IMR-90 (cell line): ENCODE results near the gene HUWE1. TPM values are rescaled to one million over a fixed set of nuclear protein-coding genes. Genes with fewer than 3 reads are reported as not detected.

Source experiments
- ATAC-seq: fragments of 200-7000 bp; cut with Tn5 transposase; 2 replicates; pipeline ENCODE4 v1.9.1; 2020; ENCODE audit warnings: low read depth, mild to moderate bottlenecking, moderate library complexity
- BruUV-seq: library from RNA; stranded (reverse); fragments of 400-500 nt; replicated peaks from 2 replicates; lab custom pipeline; 2021; lab: Mats Ljungman, UMichigan
- CTCF ChIA-PET: fragments of 300-600 bp; formaldehyde crosslinking; extraction: SDS; loops from one replicate; lab custom pipeline; 2021; ENCODE audit warnings: antibody characterized with exemption; lab: Yijun Ruan, JAX
- POLR2A ChIA-PET: fragments of 300-600 bp; sonication (Branson Sonifier 250); formaldehyde crosslinking; loops from one replicate; lab custom pipeline; 2022; ENCODE audit warnings: antibody characterized with exemption; ENCODE audit not compliant: unreplicated experiment; lab: Charles Lee
- DNase-seq: peaks from one replicate; pipeline ENCODE4 v3.0.0; 2013
- H2AFZ ChIP-seq: replicated peaks from 2 replicates; pipeline ENCODE3; 2013; ENCODE audit warnings: low read length, mild to moderate bottlenecking; ENCODE audit not compliant: poor library complexity
- H2AK5ac ChIP-seq: 2 replicates; pipeline ENCODE4 v1.6.1; 2013; ENCODE audit warnings: low read depth, low read length, inconsistent platforms
- H2AK9ac ChIP-seq: replicated peaks from 2 replicates; pipeline ENCODE3; 2013; ENCODE audit warnings: mild to moderate bottlenecking, low read depth, low read length, moderate library complexity; ENCODE audit not compliant: poor library complexity
- H2BK120ac ChIP-seq: 2 replicates; pipeline ENCODE4 v1.6.1; 2013; ENCODE audit warnings: low read depth, low read length, inconsistent platforms
- H2BK15ac ChIP-seq: 3 replicates; pipeline ENCODE4 v1.6.1; 2013; ENCODE audit warnings: low read depth, low read length, inconsistent platforms
- H2BK20ac ChIP-seq: 2 replicates; pipeline ENCODE4 v1.6.1; 2013; ENCODE audit warnings: low read depth, mild to moderate bottlenecking, inconsistent platforms, low read length, moderate library complexity
- H2BK5ac ChIP-seq: 2 replicates; pipeline ENCODE4 v1.6.1; 2013; ENCODE audit warnings: mild to moderate bottlenecking, low read depth, low read length, inconsistent platforms; ENCODE audit not compliant: poor library complexity, severe bottlenecking
- H3K14ac ChIP-seq: replicated peaks from 2 replicates; pipeline ENCODE4 v1.6.1; 2013; ENCODE audit warnings: low read depth, low read length, inconsistent platforms
- H3K18ac ChIP-seq: 2 replicates; pipeline ENCODE4 v1.6.1; 2013; ENCODE audit warnings: low read depth, low read length, control low read depth
- H3K23ac ChIP-seq: 2 replicates; pipeline ENCODE4 v1.6.1; 2013; ENCODE audit warnings: low read depth, low read length, inconsistent platforms
- H3K27ac ChIP-seq: 2 replicates; pipeline ENCODE4 v1.5.1; 2013; ENCODE audit warnings: mild to moderate bottlenecking, control low read depth, low read length; ENCODE audit not compliant: insufficient read depth
- H3K27me3 ChIP-seq: 2 replicates; pipeline ENCODE4 v1.6.1; 2013; ENCODE audit warnings: low read length; ENCODE audit not compliant: control insufficient read depth, insufficient read depth
- H3K36me3 ChIP-seq: 2 replicates; pipeline ENCODE4 v1.6.1; 2013; ENCODE audit warnings: low read length, mixed read lengths; ENCODE audit not compliant: control insufficient read depth, insufficient read depth
- H3K4ac ChIP-seq: 2 replicates; pipeline ENCODE4 v1.6.1; 2013; ENCODE audit warnings: low read depth, low read length, inconsistent platforms
- H3K4me1 ChIP-seq: 2 replicates; pipeline ENCODE4 v1.6.1; 2013; ENCODE audit warnings: low read length, mixed read lengths; ENCODE audit not compliant: control insufficient read depth, insufficient read depth
- H3K4me2 ChIP-seq: 2 replicates; pipeline ENCODE4 v1.6.1; 2013; ENCODE audit warnings: low read depth, mild to moderate bottlenecking, control low read depth, low read length, moderate library complexity
- H3K4me3 ChIP-seq: 2 replicates; pipeline ENCODE4 v1.5.1; 2013; ENCODE audit warnings: low read depth, mild to moderate bottlenecking, control low read depth, low read length, moderate library complexity; ENCODE audit not compliant: insufficient read depth
- H3K56ac ChIP-seq: 2 replicates; pipeline ENCODE4 v1.6.1; 2013; ENCODE audit warnings: low read length, inconsistent platforms; ENCODE audit not compliant: insufficient read depth; ENCODE audit errors: extremely low read depth
- H3K79me1 ChIP-seq, 2 experiments: 2 replicates each; pipeline ENCODE4 v1.6.1; 2013; ENCODE audit warnings: low read length in 2 of 2, inconsistent platforms in 1 of 2, low read depth in 1 of 2
- H3K9ac ChIP-seq: 2 replicates; pipeline ENCODE4 v1.6.1; 2013; ENCODE audit warnings: low read depth, low read length, control low read depth
- H3K9me1 ChIP-seq: 2 replicates; pipeline ENCODE4 v1.6.1; 2013; ENCODE audit warnings: low read length, inconsistent platforms; ENCODE audit not compliant: insufficient read depth
- H3K9me3 ChIP-seq: 2 replicates; pipeline ENCODE4 v1.6.1; 2013; ENCODE audit warnings: low read length; ENCODE audit not compliant: control insufficient read depth, insufficient read depth
- H4K20me1 ChIP-seq: 2 replicates; pipeline ENCODE4 v1.6.1; 2013; ENCODE audit warnings: low read length, inconsistent platforms; ENCODE audit not compliant: insufficient read depth
- H4K5ac ChIP-seq: 2 replicates; pipeline ENCODE4 v1.6.1; 2013; ENCODE audit warnings: mild to moderate bottlenecking, low read depth, low read length, control low read depth
- H4K8ac ChIP-seq, 2 experiments: 2 replicates each; pipeline ENCODE4 v1.6.1; 2013; ENCODE audit warnings: low read depth in 2 of 2, low read length in 2 of 2, control low read depth in 1 of 2, inconsistent platforms in 1 of 2
- H4K91ac ChIP-seq: 2 replicates; pipeline ENCODE4 v1.6.1; 2013; ENCODE audit warnings: low read depth, low read length, inconsistent platforms; ENCODE audit not compliant: insufficient read depth
- ELK1 ChIP-seq: fragments of 150-350 bp; IDR thresholded peaks from 2 replicates; pipeline ENCODE4 v1.6.1; 2016; ENCODE audit warnings: low read depth, mild to moderate bottlenecking, low read length, moderate library complexity, borderline replicate concordance
- FOS ChIP-seq: fragments of 150-350 bp; IDR thresholded peaks from 2 replicates; pipeline ENCODE4 v1.6.1; 2016; ENCODE audit warnings: low read depth, low read length
- NFE2L2 ChIP-seq: fragments of 150-350 bp; IDR thresholded peaks from 2 replicates; pipeline ENCODE4 v1.6.1; 2016; ENCODE audit warnings: low read depth, mild to moderate bottlenecking, low read length
- POLR2A ChIP-seq: IDR thresholded peaks from 2 replicates; pipeline ENCODE4 v1.6.1; 2012; ENCODE audit warnings: mild to moderate bottlenecking, low read depth, low read length
- RAD21 ChIP-seq: IDR thresholded peaks from 2 replicates; pipeline ENCODE4 v1.6.1; 2012; ENCODE audit warnings: low read length, improper control_type of control experiment
- USF2 ChIP-seq: fragments of 150-350 bp; IDR thresholded peaks from 2 replicates; pipeline ENCODE4 v1.6.1; 2017; ENCODE audit warnings: mild to moderate bottlenecking, antibody characterized with exemption, low read length, low read depth
- WGBS, 2 experiments: methylation state at CpG; one replicate each; pipeline versions ENCODE4 v1.1.5 to v1.1.7; 2013; ENCODE audit warnings: missing lambda C conversion rate in 2 of 2; ENCODE audit not compliant: insufficient read length in 1 of 2; ENCODE audit errors: extremely low coverage in 2 of 2; 5-methylcytosine and 5-hydroxymethylcytosine counted together
- dilution Hi-C: fragments of 300-500 bp; cut with HindIII; formaldehyde crosslinking; loops from one replicate; pipeline ENCODE4 v1.14.3; 2018; ENCODE audit warnings: low sequenced_read_pairs; ENCODE audit not compliant: unreplicated experiment
- in situ Hi-C: fragments of 300-500 bp; cut with MboI; formaldehyde crosslinking; loops from 3 replicates; pipeline ENCODE4 v1.14.3; 2019; ENCODE audit warnings: low sequenced_read_pairs, inconsistent platforms, mixed read lengths
- intact Hi-C: fragments of 100-400 bp; cut with micrococcal nuclease; formaldehyde crosslinking; loops from 2 replicates; pipeline ENCODE4 v1.10.0; 2022
- polyA plus RNA-seq, 3 experiments: library from polyadenylated mRNA; depleted of rRNA; stranded (reverse); fragments of >200 nt; gene quantifications; 2 replicates each; pipeline ENCODE4 v1.2.3, GENCODE V29; 2012; ENCODE audit warnings: low replicate concordance in 1 of 3
- total RNA-seq: library from RNA; depleted of rRNA; stranded (reverse); fragments of >200 nt; gene quantifications from 2 replicates; pipeline ENCODE4 v1.2.3, GENCODE V29; 2012
- TF ChIP-seq, protein P1 (sequence below): conservative IDR thresholded peaks from 2 replicates; pipeline ENCODE4 v1.5.1; 2012; ENCODE audit warnings: mild to moderate bottlenecking, low read depth, low read length, improper control_type of control experiment

The HUWE1 gene
- total and polyA plus RNA-seq, 2 of the 4 experiments (the other 2 are of a cell fraction) = 47.6 to 57.7 TPM

- TF ChIP-seq USF2 (peak; percentile 71), NFE2L2 (no peak), FOS (no peak), RAD21 (no peak), POLR2A (no peak), ELK1 (no peak)
- TF ChIP-seq, protein P1, sequence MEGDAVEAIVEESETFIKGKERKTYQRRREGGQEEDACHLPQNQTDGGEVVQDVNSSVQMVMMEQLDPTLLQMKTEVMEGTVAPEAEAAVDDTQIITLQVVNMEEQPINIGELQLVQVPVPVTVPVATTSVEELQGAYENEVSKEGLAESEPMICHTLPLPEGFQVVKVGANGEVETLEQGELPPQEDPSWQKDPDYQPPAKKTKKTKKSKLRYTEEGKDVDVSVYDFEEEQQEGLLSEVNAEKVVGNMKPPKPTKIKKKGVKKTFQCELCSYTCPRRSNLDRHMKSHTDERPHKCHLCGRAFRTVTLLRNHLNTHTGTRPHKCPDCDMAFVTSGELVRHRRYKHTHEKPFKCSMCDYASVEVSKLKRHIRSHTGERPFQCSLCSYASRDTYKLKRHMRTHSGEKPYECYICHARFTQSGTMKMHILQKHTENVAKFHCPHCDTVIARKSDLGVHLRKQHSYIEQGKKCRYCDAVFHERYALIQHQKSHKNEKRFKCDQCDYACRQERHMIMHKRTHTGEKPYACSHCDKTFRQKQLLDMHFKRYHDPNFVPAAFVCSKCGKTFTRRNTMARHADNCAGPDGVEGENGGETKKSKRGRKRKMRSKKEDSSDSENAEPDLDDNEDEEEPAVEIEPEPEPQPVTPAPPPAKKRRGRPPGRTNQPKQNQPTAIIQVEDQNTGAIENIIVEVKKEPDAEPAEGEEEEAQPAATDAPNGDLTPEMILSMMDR = no peak
- peak overlapping the region; percentile 84 for H2AFZ ChIP-seq
- BruUV-seq = no TSS peak
- ChIA-PET CTCF (no interaction called here), POLR2A (no interaction called here)
- H3K14ac ChIP-seq = no peak overlapping the region
- no peak overlapping the region for H2AK9ac ChIP-seq
- no peak overlapping the region for H4K91ac ChIP-seq
- no peak overlapping the region for H3K9ac ChIP-seq
- intact Hi-C loops (no loop called here), in situ Hi-C loops (no loop called here), dilution Hi-C loops (no loop called here)
- no peak overlapping the region for H2BK5ac ChIP-seq
- no peaks in the 10 kb centered on the region for H3K79me1 ChIP-seq
- H3K4ac ChIP-seq = no peak overlapping the region
- no peak overlapping the region; the same call in 1 of the 2 replicates for H3K4me2 ChIP-seq
- H4K5ac ChIP-seq = no peak overlapping the region
- peaks cover 6% of the 10 kb centered on the region; the same call in 1 of the 2 replicates for H3K4me1 ChIP-seq
- H2BK20ac ChIP-seq = no peak overlapping the region
- H3K23ac ChIP-seq = no peak overlapping the region
- no peak overlapping the region for H2BK120ac ChIP-seq
- peak; percentile 57 for DNase-seq
- no peak overlapping the region for H3K56ac ChIP-seq
- no peak overlapping the region for H3K27ac ChIP-seq
- 0 out of 2 replicates have a peak, but pooled peaks cover 3% of the 10 kb centered on the region for H3K9me1 ChIP-seq
- no peak overlapping the region for H3K18ac ChIP-seq
- H4K20me1 ChIP-seq = no peaks in the 10 kb centered on the region
- peak; percentile 42; the same call in 1 of the 2 replicates for ATAC-seq
- no peaks in the 10 kb centered on the region for H3K9me3 ChIP-seq
- H4K8ac ChIP-seq = no peak overlapping the region; a peak in 1 of 4 replicates
- no peaks in the 10 kb centered on the region for H3K36me3 ChIP-seq
- no CpG with 5 or more reads among the region's 4 CpGs for WGBS, 2 experiments
- peaks cover 8% of the 10 kb centered on the region for H3K27me3 ChIP-seq
- no peak overlapping the region for H2AK5ac ChIP-seq
- H2BK15ac ChIP-seq = no peak overlapping the region
- H3K4me3 ChIP-seq = no peak overlapping the region
These were observed 28.2 kb upstream of the HUWE1 start for GRCh38 chrX:53714580-53715345.
